B cell (primary cell): ENCODE data around the gene ARNT2.

Experiments
- CTCF ChIP-seq: fragments of 200-600 bp; IDR thresholded peaks from one replicate; pipeline ENCODE4 v1.8.0; 2022; ENCODE audit warnings: antibody characterized with exemption, mild to moderate bottlenecking
- EZH2 ChIP-seq: IDR thresholded peaks from 2 replicates; pipeline ENCODE4 v1.6.1; 2012; ENCODE audit warnings: borderline replicate concordance, low read depth, mild to moderate bottlenecking, moderate library complexity, low read length; ENCODE audit not compliant: insufficient read depth, poor library complexity, severe bottlenecking

GRCh38 chr15:80564056-80564455 is 159.9 kb downstream of the ARNT2 start:
- TF ChIP-seq CTCF (no peak), EZH2 (no peak)
